ENCODE measurements around the gene CFAP20.
A peak's percentile ranks its signal among the peaks of the same experiment; 100 is the strongest.

The CFAP20 gene

GRCh38 chr16:58123896-58124600, 5.1 kb downstream of the CFAP20 start:
- DNase-seq, result no peak

GRCh38 chr16:58121132-58121531, 8.0 kb downstream of the CFAP20 start:
- DNase-seq, result no peak

- DNase-seq, result no peak
Measured at GRCh38 chr16:58120234-58120633, 8.9 kb downstream of the CFAP20 start.

- peak; percentile 12 to 13 for DNase-seq
Measured at GRCh38 chr16:58119509-58119845, 9.7 kb downstream of the CFAP20 start.

GRCh38 chr16:58118801-58119508, 10.2 kb downstream of the CFAP20 start:
- no peak for DNase-seq

- no peak for DNase-seq
Measured at GRCh38 chr16:58116529-58116928, 12.7 kb downstream of the CFAP20 start.

- DNase-seq, result no peak
Measured at GRCh38 chr16:58116081-58116480, 13.1 kb downstream of the CFAP20 start.

- DNase-seq, result no peak
Measured at GRCh38 chr16:58114827-58115825, 14.1 kb downstream of the CFAP20 start.

GRCh38 chr16:58111302-58111627, 17.9 kb downstream of the CFAP20 start:
- no peak for DNase-seq

GRCh38 chr16:58110571-58111301, 18.4 kb downstream of the CFAP20 start:
- no peak for DNase-seq

GRCh38 chr16:58109881-58110280, 19.3 kb downstream of the CFAP20 start:
- DNase-seq, result no peak

- no peak for DNase-seq
Measured at GRCh38 chr16:58109330-58109729, 19.9 kb downstream of the CFAP20 start.

GRCh38 chr16:58107709-58108108, 21.5 kb downstream of the CFAP20 start:
- no peak for DNase-seq

- DNase-seq, result no peak
Measured at GRCh38 chr16:58107228-58107627, 22.0 kb downstream of the CFAP20 start.

- DNase-seq, result no peak
Measured at GRCh38 chr16:58105631-58106030, 23.6 kb downstream of the CFAP20 start.

GRCh38 chr16:58102665-58103392, 26.4 kb downstream of the CFAP20 start:
- DNase-seq, result no peak

- no peak for DNase-seq
Measured at GRCh38 chr16:58099956-58100300, 29.3 kb downstream of the CFAP20 start.

- DNase-seq, result no peak
Measured at GRCh38 chr16:58099097-58099955, 29.9 kb downstream of the CFAP20 start.

- DNase-seq, result no peak
Measured at GRCh38 chr16:58098207-58099096, 30.7 kb downstream of the CFAP20 start.

- DNase-seq, result no peak
Measured at GRCh38 chr16:58096249-58096648, 32.9 kb downstream of the CFAP20 start.

All from hippocampal formation (tissue), 2 donors.